GM10847 (cell line): ENCODE measurements around the gene SNX20.

Source experiments
- POLR2A ChIP-seq: IDR thresholded peaks from 2 replicates; pipeline ENCODE4 v1.6.1; 2011; ENCODE audit not compliant: insufficient read length; ENCODE audit errors: extremely low read depth

SNX20 gene

DNA sequence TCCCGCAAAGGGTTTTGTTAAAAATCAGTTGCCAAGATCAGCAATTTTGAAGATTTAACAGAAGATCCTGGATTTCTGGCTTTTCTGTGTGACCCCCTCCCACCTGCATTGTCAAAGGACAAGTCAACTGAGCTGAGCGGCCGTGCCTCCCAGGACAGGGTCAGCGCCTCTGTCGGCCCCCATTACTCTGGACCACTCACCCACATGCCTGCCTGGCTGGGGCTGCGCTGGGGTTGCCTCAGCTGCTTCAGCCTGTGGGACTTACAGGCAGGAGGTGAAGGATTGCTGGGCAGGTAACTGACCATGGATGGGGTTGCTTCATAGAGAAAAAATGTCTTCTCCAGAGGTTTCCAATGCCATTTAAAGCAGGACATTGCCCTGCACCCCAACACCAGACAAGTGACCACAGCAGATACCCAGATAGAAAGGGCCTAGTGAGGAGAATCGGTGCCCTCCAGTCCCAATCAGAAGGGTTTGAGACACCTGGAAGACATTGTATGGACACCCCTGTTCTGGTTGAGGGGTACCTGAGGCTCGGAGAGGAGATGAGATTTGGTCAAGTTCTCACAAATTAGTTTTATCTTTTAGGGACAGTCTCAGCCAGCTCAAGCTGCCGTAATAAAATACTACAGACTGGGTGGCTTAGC, 52.8 kb downstream of the SNX20 start:
- TF ChIP-seq POLR2A = no peak

GRCh38 chr16:50627419-50627818, 53.7 kb downstream of the SNX20 start:
- no peak for TF ChIP-seq POLR2A

DNA sequence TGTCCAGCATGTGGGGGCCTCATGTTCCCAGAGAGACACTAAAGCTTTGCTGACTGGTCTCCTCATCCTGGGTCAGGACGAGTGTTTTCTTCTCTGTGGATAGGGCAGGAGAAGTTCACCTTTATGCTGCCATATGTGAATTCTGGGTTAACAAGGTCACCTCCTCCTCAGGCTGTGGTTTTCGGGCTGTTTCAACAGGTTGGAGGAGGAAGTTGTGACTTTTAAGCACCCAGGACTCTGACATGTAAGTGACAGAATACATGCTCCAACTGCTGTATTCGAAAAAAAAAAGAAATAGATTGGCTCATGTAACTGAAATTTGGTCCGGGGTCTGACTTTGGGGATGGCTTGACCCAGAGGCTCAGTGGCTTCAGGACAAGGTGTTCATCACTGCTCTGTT, 54.2 kb downstream of the SNX20 start:
- TF ChIP-seq POLR2A = no peak

- no peak for TF ChIP-seq POLR2A
These were observed 55.7 kb downstream of the SNX20 start for GRCh38 chr16:50625374-50625773.

DNA sequence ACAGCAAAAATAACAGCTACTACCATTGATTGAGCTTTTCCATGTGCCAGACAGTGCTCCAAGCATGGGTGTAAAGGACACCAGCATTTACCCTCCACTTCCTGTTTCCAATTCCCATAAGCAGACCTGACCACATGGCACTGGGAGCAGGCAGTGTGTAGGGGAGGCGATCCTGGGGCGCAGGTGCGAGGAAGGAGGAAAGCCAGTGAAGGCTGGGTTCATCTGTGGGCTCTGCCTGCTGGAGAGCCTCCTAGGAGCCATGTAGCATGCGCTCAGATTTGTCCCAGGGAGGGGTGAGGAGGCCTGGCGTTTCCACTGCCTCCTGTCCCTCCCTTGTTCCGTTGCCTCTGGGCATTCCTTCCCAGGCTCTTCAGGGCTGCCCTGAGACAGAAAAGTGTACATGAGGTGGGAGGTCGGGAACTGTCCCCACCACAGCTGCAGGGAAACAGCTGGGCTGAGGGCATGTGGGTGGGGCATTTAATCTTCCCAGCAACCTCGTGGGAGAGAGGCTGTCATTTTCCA, 56.6 kb downstream of the SNX20 start:
- no peak for TF ChIP-seq POLR2A

DNA sequence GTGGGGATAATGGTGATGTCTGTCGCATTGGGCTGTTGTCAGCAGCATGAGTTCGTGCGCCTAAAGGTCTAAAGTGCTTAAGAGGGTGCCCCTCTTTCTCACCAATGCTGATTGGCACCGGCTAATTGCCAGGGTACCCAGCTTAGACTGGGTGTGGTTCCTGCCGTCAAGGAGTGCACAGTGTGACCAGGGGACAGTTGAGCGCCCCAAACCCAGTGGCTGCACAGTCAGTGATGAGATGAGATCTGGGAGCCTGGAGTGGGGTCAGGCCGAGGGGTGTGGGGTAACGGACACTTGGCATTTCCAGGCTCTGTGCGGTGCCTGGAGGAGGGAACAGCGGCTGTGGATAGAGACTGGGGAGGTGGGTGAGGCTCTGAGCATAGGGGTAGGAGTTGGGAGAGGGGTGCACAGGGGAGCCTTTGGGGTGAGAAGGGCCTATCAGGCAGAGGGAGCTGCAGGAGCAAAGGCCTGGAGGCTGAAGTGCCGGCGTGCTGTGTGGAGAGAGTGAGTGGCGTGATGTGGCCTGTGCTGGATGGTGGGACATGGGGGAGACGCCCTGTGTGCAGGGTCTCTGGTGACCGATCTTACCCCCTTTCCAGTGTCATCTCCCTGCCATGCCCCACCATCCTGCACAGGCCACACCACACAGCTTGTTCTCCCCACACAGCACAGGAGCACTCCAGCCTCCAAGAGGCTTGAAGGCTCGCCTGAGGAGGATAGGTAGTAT, 58.3 kb downstream of the SNX20 start:
- TF ChIP-seq POLR2A = no peak

- TF ChIP-seq POLR2A = no peak
These were observed 59.1 kb downstream of the SNX20 start for GRCh38 chr16:50622029-50622428.
